ENCODE data around the gene INHBA.

Gene INHBA

DNA sequence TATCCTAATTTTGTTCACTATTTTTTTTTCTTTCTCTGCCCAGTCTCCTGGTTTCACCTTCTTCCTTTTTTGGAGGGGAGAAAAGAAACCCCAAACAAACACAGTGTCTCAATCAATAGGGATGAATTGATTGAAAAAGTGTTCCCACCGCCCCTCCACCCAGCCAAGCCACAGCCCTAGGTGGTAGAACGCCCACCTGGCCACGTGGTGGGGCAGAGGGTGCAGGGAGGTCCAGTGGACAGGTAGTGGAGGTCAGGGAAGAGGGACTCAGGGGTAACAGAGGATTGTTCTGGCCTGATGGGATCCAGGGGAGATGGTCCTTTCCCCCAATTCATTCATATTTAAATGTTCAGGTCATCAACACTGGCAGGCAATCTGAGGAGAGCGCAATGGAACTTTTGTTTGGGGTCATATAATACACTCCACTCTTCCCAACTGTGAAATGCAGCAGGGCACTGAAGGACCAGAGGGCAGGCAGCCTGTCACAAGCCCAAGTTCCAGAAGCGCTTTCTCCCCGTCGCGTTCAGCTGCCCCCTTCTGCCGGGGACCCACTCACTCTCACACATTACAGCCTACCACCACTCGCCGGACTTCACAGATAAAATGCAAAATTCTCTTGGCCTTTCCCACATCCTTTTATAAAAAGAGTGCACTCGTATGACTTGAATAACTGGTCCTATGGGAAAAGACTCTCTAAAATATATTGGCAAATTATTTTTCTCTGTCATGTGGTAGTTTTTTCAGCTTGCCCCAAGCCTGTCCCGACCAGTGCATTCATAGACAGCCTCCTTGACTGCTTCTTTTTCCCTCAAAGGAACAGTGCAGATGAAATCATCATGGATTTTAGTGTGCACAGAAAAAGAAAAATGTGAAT lies 1.6 kb downstream of the INHBA start:
- Histone ChIP-seq H3K4me3 (ENCODE audit: insufficient read length, low read depth) (peak overlapping the region; percentile 30), H3K27me3 (ENCODE audit: insufficient read depth, insufficient read length) (peaks cover 30% of the 10 kb centered on the region), H3K9ac (ENCODE audit: insufficient read length, low read depth) (peak overlapping the region; percentile 21), H3K36me3 (ENCODE audit: insufficient read depth, insufficient read length, low read length) (no peaks in the 10 kb centered on the region), H3K9me3 (ENCODE audit: insufficient read depth, low read length) (no peaks in the 10 kb centered on the region), H3K4me1 (ENCODE audit: insufficient read depth, insufficient read length) (peaks cover 5% of the 10 kb centered on the region)
- TF ChIP-seq SUZ12 (IDR thresholded peaks at IDR 0.05; ENCODE audit: extremely low read depth, insufficient read depth, insufficient read length) (no peak), YY1 (IDR thresholded peaks at IDR 0.05; ENCODE audit: insufficient read depth, insufficient read length) (no peak), ZNF274 (IDR thresholded peaks at IDR 0.05; ENCODE audit: low read depth, low read length) (no peak)
- DNase-seq (ENCODE audit: low read depth, low spot score): no peak

DNA sequence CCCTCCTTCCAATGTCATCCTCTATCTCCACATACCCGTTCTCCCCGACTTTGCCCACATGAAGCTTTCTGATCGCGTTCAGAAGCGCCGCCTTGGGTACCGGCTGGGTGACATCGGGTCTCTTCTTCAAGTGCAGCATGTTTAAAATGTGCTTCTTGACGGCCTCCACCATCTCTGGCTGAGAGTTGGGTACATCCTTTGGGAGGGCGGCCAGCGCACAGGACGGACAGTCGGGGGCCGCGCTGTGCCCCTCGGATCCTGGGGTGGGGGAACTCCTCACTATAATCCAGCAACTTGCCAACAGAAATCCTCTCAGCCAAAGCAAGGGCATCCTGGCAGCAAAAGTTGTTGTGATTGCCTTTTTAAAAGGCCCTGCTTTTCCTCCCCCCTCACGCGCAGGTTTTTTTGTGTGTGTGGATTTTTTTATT lies 2.8 kb downstream of the INHBA start:
- H3K9ac ChIP-seq (ENCODE audit: insufficient read length, low read depth): peak overlapping the region; percentile 68
- peaks cover 23% of the 10 kb centered on the region for H3K27me3 ChIP-seq (ENCODE audit: insufficient read depth, insufficient read length)
- peak overlapping the region; percentile 54 for H3K4me3 ChIP-seq (ENCODE audit: insufficient read length, low read depth)

DNA sequence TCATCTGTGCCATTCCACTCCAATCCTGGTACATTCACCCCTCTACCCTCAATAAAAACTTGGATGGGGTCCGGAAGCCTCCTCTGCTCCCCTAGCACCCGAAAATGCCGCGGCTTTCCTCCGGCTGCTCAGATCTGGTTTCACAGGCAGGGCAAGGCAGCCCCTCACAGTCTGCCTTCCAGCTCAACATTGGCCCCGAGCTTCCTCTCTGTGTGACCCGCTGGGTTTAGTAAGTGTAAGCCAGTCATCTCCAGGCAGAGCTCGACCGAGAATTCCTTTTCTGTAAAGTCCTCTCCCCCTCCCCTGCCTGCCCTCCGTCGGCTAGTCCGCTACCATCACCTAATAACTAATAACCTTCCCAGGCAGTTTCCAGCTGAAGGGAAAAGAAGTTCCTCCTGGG lies 3.4 kb downstream of the INHBA start:
- H3K4me1 ChIP-seq (ENCODE audit: insufficient read depth, insufficient read length): peaks cover 2% of the 10 kb centered on the region
- no peak for DNase-seq (ENCODE audit: low read depth, low spot score)
- H3K27me3 ChIP-seq (ENCODE audit: insufficient read depth, insufficient read length): peaks cover 23% of the 10 kb centered on the region
- TF ChIP-seq ZNF274 (IDR thresholded peaks at IDR 0.05; ENCODE audit: low read depth, low read length) (no peak), SUZ12 (IDR thresholded peaks at IDR 0.05; ENCODE audit: extremely low read depth, insufficient read depth, insufficient read length) (no peak), YY1 (IDR thresholded peaks at IDR 0.05; ENCODE audit: insufficient read depth, insufficient read length) (no peak)
- H3K9me3 ChIP-seq (ENCODE audit: insufficient read depth, low read length): no peaks in the 10 kb centered on the region
- no peaks in the 10 kb centered on the region for H3K36me3 ChIP-seq (ENCODE audit: insufficient read depth, insufficient read length, low read length)
- H3K9ac ChIP-seq (ENCODE audit: insufficient read length, low read depth): peak overlapping the region; percentile 53
- H3K4me3 ChIP-seq (ENCODE audit: insufficient read length, low read depth): peak overlapping the region; percentile 54

More for the DNA sequence above, 2.8 kb downstream of the INHBA start:
- Histone ChIP-seq H3K4me1 (ENCODE audit: insufficient read depth, insufficient read length) (peaks cover 5% of the 10 kb centered on the region), H3K36me3 (ENCODE audit: insufficient read depth, insufficient read length, low read length) (no peaks in the 10 kb centered on the region), H3K9me3 (ENCODE audit: insufficient read depth, low read length) (no peaks in the 10 kb centered on the region)
- TF ChIP-seq YY1 (IDR thresholded peaks at IDR 0.05; ENCODE audit: insufficient read depth, insufficient read length): no peak
- no peak for TF ChIP-seq SUZ12 (IDR thresholded peaks at IDR 0.05; ENCODE audit: extremely low read depth, insufficient read depth, insufficient read length)
- TF ChIP-seq ZNF274 (IDR thresholded peaks at IDR 0.05; ENCODE audit: low read depth, low read length): no peak
- DNase-seq (ENCODE audit: low read depth, low spot score): no peak

DNA sequence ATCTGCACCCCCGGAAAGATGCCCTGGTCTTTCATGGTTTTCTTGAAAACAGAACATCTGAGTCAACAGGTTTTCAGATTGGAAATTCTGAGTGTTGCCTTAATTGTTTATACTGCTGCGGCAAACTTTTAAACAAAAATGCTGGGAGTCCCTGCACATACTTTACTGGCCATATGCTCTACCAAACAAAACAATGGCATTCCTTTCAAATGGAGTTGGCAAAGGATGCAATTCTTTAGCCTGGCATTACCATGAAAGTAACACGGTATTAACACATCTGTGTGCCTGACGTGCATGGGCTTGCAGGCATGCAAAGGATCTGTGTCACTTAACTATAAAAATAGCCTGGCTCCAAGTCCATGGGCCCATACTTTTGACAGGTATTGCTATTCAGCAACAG lies 4.2 kb downstream of the INHBA start:
- no peak for DNase-seq (ENCODE audit: low read depth, low spot score)
- Histone ChIP-seq H3K4me1 (ENCODE audit: insufficient read depth, insufficient read length) (peaks cover 2% of the 10 kb centered on the region), H3K27me3 (ENCODE audit: insufficient read depth, insufficient read length) (peaks cover 23% of the 10 kb centered on the region), H3K9me3 (ENCODE audit: insufficient read depth, low read length) (no peaks in the 10 kb centered on the region), H3K9ac (ENCODE audit: insufficient read length, low read depth) (no peak overlapping the region), H3K4me3 (ENCODE audit: insufficient read length, low read depth) (no peak overlapping the region), H3K36me3 (ENCODE audit: insufficient read depth, insufficient read length, low read length) (no peaks in the 10 kb centered on the region)
- TF ChIP-seq YY1 (IDR thresholded peaks at IDR 0.05; ENCODE audit: insufficient read depth, insufficient read length): no peak
- no peak for TF ChIP-seq ZNF274 (IDR thresholded peaks at IDR 0.05; ENCODE audit: low read depth, low read length)
- TF ChIP-seq SUZ12 (IDR thresholded peaks at IDR 0.05; ENCODE audit: extremely low read depth, insufficient read depth, insufficient read length): no peak

DNA sequence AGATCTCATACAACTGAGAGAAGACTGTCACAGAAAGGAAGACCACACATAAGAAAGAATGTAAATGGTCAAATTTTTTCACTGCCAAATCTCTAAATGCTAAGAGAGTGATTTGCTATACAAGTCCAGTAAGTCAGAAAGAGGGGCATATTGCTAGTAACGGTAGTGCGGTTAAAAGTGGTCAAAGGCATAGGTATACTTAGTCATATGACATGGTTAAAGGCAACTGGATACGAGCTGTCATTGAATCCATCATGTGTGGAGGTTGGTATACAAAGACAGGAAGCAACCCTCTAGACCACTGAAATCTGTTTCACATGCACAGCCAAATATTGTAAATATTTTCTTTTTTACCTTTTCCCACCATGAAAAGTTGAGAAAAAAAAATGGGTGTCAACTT lies 4.8 kb downstream of the INHBA start:
- no peaks in the 10 kb centered on the region for H3K36me3 ChIP-seq (ENCODE audit: insufficient read depth, insufficient read length, low read length)
- H3K4me3 ChIP-seq (ENCODE audit: insufficient read length, low read depth): no peak overlapping the region
- TF ChIP-seq ZNF274 (IDR thresholded peaks at IDR 0.05; ENCODE audit: low read depth, low read length) (no peak), YY1 (IDR thresholded peaks at IDR 0.05; ENCODE audit: insufficient read depth, insufficient read length) (no peak), SUZ12 (IDR thresholded peaks at IDR 0.05; ENCODE audit: extremely low read depth, insufficient read depth, insufficient read length) (no peak)
- peaks cover 2% of the 10 kb centered on the region for H3K4me1 ChIP-seq (ENCODE audit: insufficient read depth, insufficient read length)
- no peaks in the 10 kb centered on the region for H3K9me3 ChIP-seq (ENCODE audit: insufficient read depth, low read length)
- peaks cover 23% of the 10 kb centered on the region for H3K27me3 ChIP-seq (ENCODE audit: insufficient read depth, insufficient read length)
- no peak overlapping the region for H3K9ac ChIP-seq (ENCODE audit: insufficient read length, low read depth)
- no peak for DNase-seq (ENCODE audit: low read depth, low spot score)

DNA sequence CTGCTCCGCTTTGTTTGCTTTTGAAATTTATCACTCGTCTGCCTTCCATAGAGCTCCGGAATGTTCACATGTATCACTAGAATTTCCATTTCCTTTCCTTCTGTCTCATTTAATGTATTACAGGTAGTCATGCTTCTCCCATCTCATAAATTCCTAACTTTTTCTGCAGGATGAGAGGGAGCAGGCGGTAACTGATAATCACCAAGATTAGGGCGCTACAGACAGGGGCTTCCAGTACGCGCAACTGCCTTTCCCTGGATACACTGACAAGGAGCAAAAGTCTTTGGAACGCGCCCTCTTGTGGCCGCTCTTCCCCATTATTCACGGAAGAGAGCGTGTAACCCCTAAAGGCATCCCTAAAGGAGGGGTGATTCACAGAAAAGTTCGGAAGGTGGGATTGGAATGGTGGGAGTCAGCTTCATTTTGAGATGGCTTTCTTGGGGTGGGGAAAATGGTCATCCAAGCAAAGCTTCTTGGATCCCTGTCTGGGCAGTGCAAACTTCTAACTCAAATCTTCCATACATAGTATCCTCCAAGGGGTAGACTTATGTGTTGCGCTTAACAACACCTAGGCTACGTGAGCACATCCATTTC lies 6.5 kb downstream of the INHBA start:
- no peak overlapping the region for H3K4me3 ChIP-seq (ENCODE audit: insufficient read length, low read depth)
- peaks cover 2% of the 10 kb centered on the region for H3K4me1 ChIP-seq (ENCODE audit: insufficient read depth, insufficient read length)
- peak; percentile 80 for DNase-seq (ENCODE audit: low read depth, low spot score)
- TF ChIP-seq YY1 (IDR thresholded peaks at IDR 0.05; ENCODE audit: insufficient read depth, insufficient read length) (no peak), SUZ12 (IDR thresholded peaks at IDR 0.05; ENCODE audit: extremely low read depth, insufficient read depth, insufficient read length) (no peak), ZNF274 (IDR thresholded peaks at IDR 0.05; ENCODE audit: low read depth, low read length) (no peak)
- H3K36me3 ChIP-seq (ENCODE audit: insufficient read depth, insufficient read length, low read length): no peaks in the 10 kb centered on the region
- H3K9ac ChIP-seq (ENCODE audit: insufficient read length, low read depth): no peak overlapping the region
- no peaks in the 10 kb centered on the region for H3K9me3 ChIP-seq (ENCODE audit: insufficient read depth, low read length)
- peaks cover 14% of the 10 kb centered on the region for H3K27me3 ChIP-seq (ENCODE audit: insufficient read depth, insufficient read length)

DNA sequence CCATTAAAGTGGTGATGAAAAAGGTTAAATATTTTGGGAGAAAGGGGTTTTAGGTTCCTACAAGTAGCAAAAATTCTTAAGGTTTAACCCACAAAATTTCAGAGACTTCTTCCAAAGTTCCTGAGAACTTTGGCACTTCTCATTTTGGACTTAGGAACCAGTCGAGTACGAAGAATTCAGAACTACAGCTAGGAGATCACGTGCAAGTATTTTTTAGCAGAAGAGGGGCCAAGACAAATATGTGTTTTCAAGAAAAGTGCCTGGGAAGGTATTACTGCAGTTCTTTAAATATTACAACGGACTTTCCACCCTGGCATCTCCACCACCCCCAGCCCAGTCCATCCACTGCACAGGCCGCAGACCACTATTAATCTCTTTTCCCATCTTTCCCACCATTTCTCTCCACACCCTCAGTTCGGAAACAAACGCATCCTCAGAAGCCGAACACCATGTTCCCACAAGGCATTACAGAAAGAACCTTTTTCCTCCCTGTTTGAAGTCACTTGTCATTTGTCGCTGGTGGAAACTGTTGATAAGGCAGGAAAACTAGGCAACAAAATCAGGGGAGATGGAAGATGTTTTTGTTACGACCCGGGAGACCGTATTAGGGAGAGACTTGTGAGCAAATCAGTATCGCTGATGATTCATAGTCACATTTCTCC lies 7.1 kb downstream of the INHBA start:
- DNase-seq (ENCODE audit: low read depth, low spot score): no peak
- Histone ChIP-seq H3K9ac (ENCODE audit: insufficient read length, low read depth) (no peak overlapping the region), H3K4me1 (ENCODE audit: insufficient read depth, insufficient read length) (peaks cover 2% of the 10 kb centered on the region), H3K27me3 (ENCODE audit: insufficient read depth, insufficient read length) (peaks cover 14% of the 10 kb centered on the region), H3K4me3 (ENCODE audit: insufficient read length, low read depth) (no peak overlapping the region), H3K36me3 (ENCODE audit: insufficient read depth, insufficient read length, low read length) (no peaks in the 10 kb centered on the region), H3K9me3 (ENCODE audit: insufficient read depth, low read length) (no peaks in the 10 kb centered on the region)
- TF ChIP-seq SUZ12 (IDR thresholded peaks at IDR 0.05; ENCODE audit: extremely low read depth, insufficient read depth, insufficient read length) (no peak), ZNF274 (IDR thresholded peaks at IDR 0.05; ENCODE audit: low read depth, low read length) (no peak), YY1 (IDR thresholded peaks at IDR 0.05; ENCODE audit: insufficient read depth, insufficient read length) (no peak)
